ENCODE results near the gene PRICKLE4. TPM values are rescaled to one million over a fixed set of nuclear protein-coding genes. Genes with fewer than 3 reads are reported as not detected.

Gene PRICKLE4
- total RNA-seq, 2 donors from 2014 or later = 3.1 to 4.6 TPM

GRCh38 chr6:41791984-41792383 lies 11.4 kb downstream of the PRICKLE4 start:
- no peaks in the 10 kb centered on the region for H3K27me3 ChIP-seq (replicated peaks; ENCODE audit: insufficient read depth)
- no peak for TF ChIP-seq CTCF (IDR thresholded peaks at IDR 0.05)
- ATAC-seq (ENCODE audit: insufficient number of reproducible peaks, low FRiP score, low read depth) (no peak), DNase-seq (ENCODE audit: low spot score) (no peak)
- no peak overlapping the region for H3K4me3 ChIP-seq
- no peaks in the 10 kb centered on the region for H3K9me3 ChIP-seq
- no peak overlapping the region for H3K27ac ChIP-seq
- H3K4me1 ChIP-seq (ENCODE audit: control insufficient read depth in 1 of 2, low read depth in 2 of 2) = peaks cover 5 to 14% of the 10 kb centered on the region in 2 donors
- H3K36me3 ChIP-seq = peaks cover 16% of the 10 kb centered on the region

GRCh38 chr6:41796474-41796873 lies 15.9 kb downstream of the PRICKLE4 start:
- no peak overlapping the region for H3K4me3 ChIP-seq
- H3K36me3 ChIP-seq = peaks cover 9% of the 10 kb centered on the region
- H3K27me3 ChIP-seq (replicated peaks; ENCODE audit: insufficient read depth) = no peaks in the 10 kb centered on the region
- H3K9me3 ChIP-seq = no peaks in the 10 kb centered on the region
- DNase-seq (ENCODE audit: low spot score) (no peak), ATAC-seq (ENCODE audit: insufficient number of reproducible peaks, low FRiP score, low read depth) (no peak)
- H3K27ac ChIP-seq = no peak overlapping the region
- no peaks in the 10 kb centered on the region for H3K4me1 ChIP-seq (ENCODE audit: control insufficient read depth in 1 of 2, low read depth in 2 of 2)
- TF ChIP-seq CTCF (IDR thresholded peaks at IDR 0.05) = no peak

- DNase-seq (ENCODE audit: low spot score) (no peak), ATAC-seq (ENCODE audit: insufficient number of reproducible peaks, low FRiP score, low read depth) (no peak)
- TF ChIP-seq CTCF (IDR thresholded peaks at IDR 0.05) = no peak
- Histone ChIP-seq H3K27ac (no peak overlapping the region), H3K4me3 (no peak overlapping the region), H3K4me1 (ENCODE audit: control insufficient read depth in 1 of 2, low read depth in 2 of 2) (no peaks in the 10 kb centered on the region), H3K36me3 (peaks cover 3% of the 10 kb centered on the region), H3K9me3 (no peaks in the 10 kb centered on the region), H3K27me3 (replicated peaks; ENCODE audit: insufficient read depth) (no peaks in the 10 kb centered on the region)
Observed at GRCh38 chr6:41798901-41799558, 18.4 kb downstream of the PRICKLE4 start.

GRCh38 chr6:41799559-41799911 lies 19.0 kb downstream of the PRICKLE4 start:
- ATAC-seq (ENCODE audit: insufficient number of reproducible peaks, low FRiP score, low read depth) = no peak
- H3K27me3 ChIP-seq (replicated peaks; ENCODE audit: insufficient read depth) = no peaks in the 10 kb centered on the region
- peaks cover 3% of the 10 kb centered on the region for H3K36me3 ChIP-seq
- no peak overlapping the region for H3K4me3 ChIP-seq
- no peaks in the 10 kb centered on the region for H3K4me1 ChIP-seq (ENCODE audit: control insufficient read depth in 1 of 2, low read depth in 2 of 2)
- no peak overlapping the region for H3K27ac ChIP-seq
- DNase-seq (ENCODE audit: low spot score) = no peak
- TF ChIP-seq CTCF (IDR thresholded peaks at IDR 0.05) = no peak
- no peaks in the 10 kb centered on the region for H3K9me3 ChIP-seq

GRCh38 chr6:41801380-41801779 lies 20.8 kb downstream of the PRICKLE4 start:
- TF ChIP-seq CTCF (IDR thresholded peaks at IDR 0.05) = no peak
- no peaks in the 10 kb centered on the region for H3K27me3 ChIP-seq (replicated peaks; ENCODE audit: insufficient read depth)
- DNase-seq (ENCODE audit: low spot score) (no peak), ATAC-seq (ENCODE audit: insufficient number of reproducible peaks, low FRiP score, low read depth) (no peak)
- peaks cover 2% of the 10 kb centered on the region for H3K36me3 ChIP-seq
- no peaks in the 10 kb centered on the region for H3K9me3 ChIP-seq
- H3K4me1 ChIP-seq (ENCODE audit: control insufficient read depth in 1 of 2, low read depth in 2 of 2) = no peaks in the 10 kb centered on the region
- no peak overlapping the region for H3K4me3 ChIP-seq
- no peak overlapping the region for H3K27ac ChIP-seq
